ENCODE results near the gene USH2A. TPM values are rescaled to one million over a fixed set of nuclear protein-coding genes. Genes with fewer than 3 reads are reported as not detected.

USH2A gene
- total RNA-seq, 4 donors from 2014 or later: 0.08 to 0.18 TPM; not detected in 2

DNA sequence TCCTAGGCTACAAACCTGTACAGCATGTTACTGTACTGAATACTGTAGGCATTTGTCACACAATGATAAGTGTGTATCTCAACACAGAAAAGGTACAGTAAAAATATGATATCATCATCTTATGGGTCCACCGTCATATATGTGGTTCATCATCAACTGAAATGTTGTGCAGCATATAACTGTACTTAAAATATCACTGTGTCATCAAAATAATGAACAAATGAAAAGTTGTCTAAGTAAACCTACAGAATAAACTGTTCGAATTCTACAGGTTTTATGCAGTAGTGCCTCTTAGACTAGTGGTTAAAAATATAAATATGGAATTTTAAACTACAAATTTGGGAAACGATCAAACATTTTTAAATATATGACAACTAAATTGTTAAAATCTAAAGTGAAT, 527.4 kb downstream of the USH2A start:
- no peak for TF ChIP-seq EP300 (IDR thresholded peaks at IDR 0.05)
- WGBS: 88% methylated on average over 3 of the region's 3 CpGs
- no peaks in the 10 kb centered on the region for H3K27me3 ChIP-seq
- no peaks in the 10 kb centered on the region for H3K36me3 ChIP-seq
- no peak overlapping the region for H3K27ac ChIP-seq
- H3K4me1 ChIP-seq: no peaks in the 10 kb centered on the region
- no peak overlapping the region for H3K4me3 ChIP-seq
- no peak for DNase-seq (ENCODE audit: low spot score in 2 of 2)
- H3K9me3 ChIP-seq: no peaks in the 10 kb centered on the region

DNA sequence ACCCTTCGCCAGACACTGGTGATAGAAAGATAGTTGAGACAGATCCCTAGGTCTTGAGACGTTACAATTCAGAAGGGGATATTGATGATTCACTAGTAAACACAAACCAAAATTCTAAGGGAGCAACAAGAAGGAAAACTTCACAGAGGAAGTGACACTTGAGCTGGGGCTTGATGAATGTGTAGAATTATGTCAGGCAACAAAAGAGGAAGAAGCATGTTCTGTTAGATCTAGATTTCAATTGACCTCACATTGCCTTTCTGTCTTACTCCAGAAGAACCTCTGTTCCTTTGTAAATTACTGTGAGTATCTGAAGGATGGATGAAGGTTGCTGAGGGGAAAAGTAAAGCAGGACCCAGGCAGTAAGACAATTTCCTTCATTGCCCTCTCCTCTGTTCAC, 528.0 kb downstream of the USH2A start:
- H3K4me3 ChIP-seq: no peak overlapping the region
- TF ChIP-seq POLR2AphosphoS5 (IDR thresholded peaks at IDR 0.05): no peak
- no peak for DNase-seq (ENCODE audit: low spot score in 2 of 2)

DNA sequence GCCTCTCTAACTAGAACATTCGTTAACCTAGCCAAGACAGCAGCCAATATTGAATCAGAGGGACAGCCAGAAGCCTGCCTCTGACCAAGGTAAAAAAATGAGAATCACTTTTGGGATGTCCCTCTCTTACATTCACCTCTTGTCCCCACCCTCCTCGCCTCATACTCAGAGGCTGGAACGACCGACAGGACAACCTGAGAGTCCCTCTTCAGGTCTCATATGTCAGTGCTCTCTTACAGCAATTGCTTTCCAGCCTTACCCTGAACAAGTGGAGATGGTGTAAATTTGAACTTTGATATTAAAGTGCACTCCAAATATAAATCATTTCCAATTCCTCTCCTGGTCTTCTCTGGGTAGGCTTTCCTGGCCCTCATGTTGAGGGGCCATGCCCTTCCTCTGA, 528.6 kb downstream of the USH2A start:
- Histone ChIP-seq H3K9me3 (no peaks in the 10 kb centered on the region), H3K4me1 (no peaks in the 10 kb centered on the region), H3K36me3 (no peaks in the 10 kb centered on the region), H3K27me3 (no peaks in the 10 kb centered on the region), H3K4me3 (no peak overlapping the region), H3K27ac (no peak overlapping the region)
- TF ChIP-seq, protein P1, sequence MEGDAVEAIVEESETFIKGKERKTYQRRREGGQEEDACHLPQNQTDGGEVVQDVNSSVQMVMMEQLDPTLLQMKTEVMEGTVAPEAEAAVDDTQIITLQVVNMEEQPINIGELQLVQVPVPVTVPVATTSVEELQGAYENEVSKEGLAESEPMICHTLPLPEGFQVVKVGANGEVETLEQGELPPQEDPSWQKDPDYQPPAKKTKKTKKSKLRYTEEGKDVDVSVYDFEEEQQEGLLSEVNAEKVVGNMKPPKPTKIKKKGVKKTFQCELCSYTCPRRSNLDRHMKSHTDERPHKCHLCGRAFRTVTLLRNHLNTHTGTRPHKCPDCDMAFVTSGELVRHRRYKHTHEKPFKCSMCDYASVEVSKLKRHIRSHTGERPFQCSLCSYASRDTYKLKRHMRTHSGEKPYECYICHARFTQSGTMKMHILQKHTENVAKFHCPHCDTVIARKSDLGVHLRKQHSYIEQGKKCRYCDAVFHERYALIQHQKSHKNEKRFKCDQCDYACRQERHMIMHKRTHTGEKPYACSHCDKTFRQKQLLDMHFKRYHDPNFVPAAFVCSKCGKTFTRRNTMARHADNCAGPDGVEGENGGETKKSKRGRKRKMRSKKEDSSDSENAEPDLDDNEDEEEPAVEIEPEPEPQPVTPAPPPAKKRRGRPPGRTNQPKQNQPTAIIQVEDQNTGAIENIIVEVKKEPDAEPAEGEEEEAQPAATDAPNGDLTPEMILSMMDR (IDR thresholded peaks at IDR 0.05): no peak
- TF ChIP-seq POLR2AphosphoS5 (IDR thresholded peaks at IDR 0.05): no peak
- no peak for TF ChIP-seq EP300 (IDR thresholded peaks at IDR 0.05)
- TF ChIP-seq POLR2A (IDR thresholded peaks at IDR 0.05): no peak
- 79% methylated on average over 4 of the region's 4 CpGs for WGBS
- no peak for DNase-seq (ENCODE audit: low spot score in 2 of 2)

More for the DNA sequence above, 528.0 kb downstream of the USH2A start:
- Histone ChIP-seq H3K27me3 (no peaks in the 10 kb centered on the region), H3K27ac (no peak overlapping the region), H3K9me3 (no peaks in the 10 kb centered on the region), H3K36me3 (no peaks in the 10 kb centered on the region), H3K4me1 (no peaks in the 10 kb centered on the region)
- whole genome bisulfite sequencing: 75% methylated on average over 2 of the region's 2 CpGs

DNA sequence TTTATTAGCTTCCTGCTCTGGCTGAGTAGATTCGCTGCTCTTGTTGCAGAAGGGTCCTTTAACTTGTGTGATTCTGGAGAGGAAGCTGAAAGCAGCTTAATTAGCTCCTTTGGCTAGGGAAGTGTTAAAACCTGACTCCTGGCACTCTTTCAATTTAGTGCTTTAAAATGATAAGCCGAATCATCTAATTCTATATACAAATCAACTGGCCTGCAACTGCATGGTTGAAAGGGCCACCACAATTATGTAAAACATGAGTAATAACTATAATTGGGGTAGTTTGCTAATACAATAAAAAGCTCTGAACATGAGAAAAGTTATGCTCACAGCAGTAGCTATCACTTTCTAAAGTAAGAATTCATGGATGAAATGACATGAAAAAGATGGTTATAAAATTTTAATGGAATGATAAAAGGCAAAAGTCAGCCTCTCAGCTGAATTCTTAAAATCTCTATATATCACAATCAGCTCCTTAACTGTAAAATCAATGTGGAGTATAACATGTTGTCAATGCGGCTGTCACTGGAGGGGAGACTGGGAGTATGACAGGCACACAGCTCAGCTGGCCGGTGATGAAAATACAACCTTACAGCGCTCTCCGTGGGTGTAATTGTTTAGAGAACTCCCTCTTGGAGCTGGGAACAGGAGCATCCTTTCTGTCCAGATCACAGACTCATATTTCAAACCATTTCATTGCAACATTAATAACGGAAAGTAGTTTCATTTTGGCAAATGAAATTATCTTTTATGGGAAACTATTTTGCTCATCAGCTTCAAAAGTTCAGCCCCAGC, 531.8 kb downstream of the USH2A start:
- Histone ChIP-seq H3K9me3 (no peaks in the 10 kb centered on the region), H3K27me3 (no peaks in the 10 kb centered on the region), H3K4me3 (no peak overlapping the region), H3K36me3 (no peaks in the 10 kb centered on the region), H3K4me1 (no peaks in the 10 kb centered on the region), H3K27ac (no peak overlapping the region)
- TF ChIP-seq POLR2A (IDR thresholded peaks at IDR 0.05): no peak
- TF ChIP-seq, protein P1 (IDR thresholded peaks at IDR 0.05): no peak
- no peak for TF ChIP-seq POLR2AphosphoS5 (IDR thresholded peaks at IDR 0.05)
- no peak for TF ChIP-seq EP300 (IDR thresholded peaks at IDR 0.05)
- WGBS: 36% methylated on average over 7 of the region's 7 CpGs
- DNase-seq (ENCODE audit: low spot score in 2 of 2): no peak

- no peak for DNase-seq (ENCODE audit: low spot score in 2 of 2)
- no peak overlapping the region for H3K27ac ChIP-seq
- no peaks in the 10 kb centered on the region for H3K9me3 ChIP-seq
- no peak overlapping the region for H3K4me3 ChIP-seq
- no peaks in the 10 kb centered on the region for H3K4me1 ChIP-seq
- no peak for TF ChIP-seq POLR2AphosphoS5 (IDR thresholded peaks at IDR 0.05)
- TF ChIP-seq, protein P1 (IDR thresholded peaks at IDR 0.05): no peak
- TF ChIP-seq POLR2A (IDR thresholded peaks at IDR 0.05): no peak
- no peak for TF ChIP-seq EP300 (IDR thresholded peaks at IDR 0.05)
- WGBS: 65% methylated on average over 3 of the region's 3 CpGs
- no peaks in the 10 kb centered on the region for H3K36me3 ChIP-seq
- no peaks in the 10 kb centered on the region for H3K27me3 ChIP-seq
These were observed 532.8 kb downstream of the USH2A start for GRCh38 chr1:215890438-215890837.

DNA sequence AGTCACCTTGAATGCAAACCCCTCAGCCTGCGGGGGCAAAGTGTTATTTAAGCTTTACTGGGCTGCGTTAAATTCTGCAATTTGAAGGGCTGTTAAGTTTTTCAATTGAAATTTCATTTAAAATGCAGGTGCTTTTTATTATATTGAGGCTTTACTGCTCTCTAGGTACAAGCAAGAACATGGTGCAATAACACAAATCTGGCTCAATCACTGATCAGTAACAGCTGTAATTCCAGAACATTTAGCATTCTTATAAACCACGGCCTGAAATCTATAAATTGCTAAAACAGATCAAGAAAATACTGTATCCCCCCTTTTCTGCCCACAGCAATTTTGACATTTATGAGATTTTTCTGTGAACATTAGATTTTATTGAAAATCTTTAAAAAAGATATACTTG, 533.4 kb downstream of the USH2A start:
- no peak overlapping the region for H3K4me3 ChIP-seq
- no peaks in the 10 kb centered on the region for H3K9me3 ChIP-seq
- no peak for TF ChIP-seq POLR2AphosphoS5 (IDR thresholded peaks at IDR 0.05)
- no peak for TF ChIP-seq POLR2A (IDR thresholded peaks at IDR 0.05)
- TF ChIP-seq, protein P1 (IDR thresholded peaks at IDR 0.05): no peak
- TF ChIP-seq EP300 (IDR thresholded peaks at IDR 0.05): no peak
- DNase-seq (ENCODE audit: low spot score in 2 of 2): no peak
- WGBS: 63% methylated on average over 3 of the region's 3 CpGs
- no peaks in the 10 kb centered on the region for H3K27me3 ChIP-seq
- no peaks in the 10 kb centered on the region for H3K36me3 ChIP-seq
- H3K4me1 ChIP-seq: no peaks in the 10 kb centered on the region
- no peak overlapping the region for H3K27ac ChIP-seq
